H1 (cell line): Measurements from ENCODE around the gene TMEM245. TPM values are rescaled to one million over a fixed set of nuclear protein-coding genes. Genes with fewer than 3 reads are reported as not detected.

Source experiments
- CHD7 ChIP-seq: fragments of 300-600 bp; sonication (generic); IDR thresholded peaks from 2 replicates; pipeline ENCODE4 v1.7.1; 2012; ENCODE audit warnings: low read length, moderate library complexity, mild to moderate bottlenecking, inconsistent platforms; ENCODE audit not compliant: insufficient replicate concordance
- POU5F1 ChIP-seq: IDR thresholded peaks from 2 replicates; pipeline ENCODE4 v1.6.1; 2011; ENCODE audit warnings: low read depth, mild to moderate bottlenecking, low read length, moderate library complexity
- RNF2 ChIP-seq: fragments of 200-900, 300-1000 bp; sonication (generic); IDR thresholded peaks from 2 replicates; pipeline ENCODE4 v1.7.1; 2016; ENCODE audit warnings: borderline replicate concordance, low read depth, mild to moderate bottlenecking, antibody characterized with exemption, low read length; ENCODE audit not compliant: poor library complexity, severe bottlenecking; ENCODE audit errors: missing control alignments
- TBP ChIP-seq: IDR thresholded peaks from 2 replicates; pipeline ENCODE4 v1.6.1; 2011; ENCODE audit warnings: low read depth, low read length, improper control_type of control experiment
- polyA plus RNA-seq, 7 experiments: library from polyadenylated mRNA; depleted of rRNA in 3 of 7; stranded (reverse) in 5 of 7; unstranded in 2 of 7; fragments of >200 nt in 5 of 7; fragments of 200-250 nt in 2 of 7; gene quantifications; 1 replicate in 5 of 7; 2 replicates in 1 of 7; 4 replicates in 1 of 7; pipeline versions ENCODE4 v1.2.1 to v1.2.3, GENCODE V29; 2011 to 2013; ENCODE audit warnings: missing spikeins in 2 of 7, mixed read lengths in 2 of 7
- total RNA-seq: library from RNA; stranded (reverse); fragmentation: NEBNext Ultra II Directional; extraction: Animal tissue kit (Norgen Biotek cat#: 25700); gene quantifications from 2 replicates; pipeline ENCODE4 v1.2.1, GENCODE V29; 2021

TMEM245 gene
- total and polyA plus RNA-seq, 2 of the 8 experiments (the other 6 are each of a cell fraction or from before 2014, with no cell fraction given) = 44.3 to 45.8 TPM

DNA sequence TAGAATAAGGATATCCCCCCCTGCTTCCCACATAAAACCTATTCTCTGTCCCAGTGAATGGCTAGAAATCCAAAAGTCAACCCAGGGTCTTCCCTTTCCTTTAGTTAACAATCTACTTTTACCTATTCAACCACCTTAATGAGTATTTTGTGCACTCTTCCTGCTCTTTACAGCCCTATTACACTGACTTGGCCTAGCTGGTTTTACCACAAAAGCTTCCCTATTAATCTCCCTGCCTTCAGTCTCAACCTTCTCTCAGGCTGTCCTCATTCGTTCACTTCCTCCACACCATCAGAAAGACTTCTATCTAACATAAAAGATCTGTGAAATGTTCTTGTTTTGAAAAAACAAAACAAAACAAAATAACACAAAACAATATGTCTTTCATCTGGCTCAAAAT, 122.6 kb downstream of the TMEM245 start (continued):
- no peak for TF ChIP-seq TBP
- no peak for TF ChIP-seq RNF2
- TF ChIP-seq CHD7 = no peak
- no peak for TF ChIP-seq POU5F1
